ENCODE measurements around the gene RGL3. TPM values are rescaled to one million over a fixed set of nuclear protein-coding genes. Genes with fewer than 3 reads are reported as not detected.
A peak's percentile ranks its signal among the peaks of the same experiment; 100 is the strongest.
"Not testable (repeated sequence)": the region's sequence is repeated elsewhere in the genome, so short reads cannot be mapped to it uniquely, and the experiment has no call there.

RGL3 gene
- total RNA-seq, 1 donor from 2014 or later: 3.6 TPM

- no peaks in the 10 kb centered on the region for H3K79me2 ChIP-seq (ENCODE audit: insufficient read depth, low read length)
- peaks cover 9% of the 10 kb centered on the region for H4K20me1 ChIP-seq (ENCODE audit: insufficient read depth, low read length)
- Mint-ChIP-seq H3K27me3 (ENCODE audit: low read depth, unreplicated experiment) (peaks cover 7% of the 10 kb centered on the region), H3K27ac (ENCODE audit: unreplicated experiment) (peak overlapping the region; percentile 91), H3K36me3 (ENCODE audit: low read depth, unreplicated experiment) (no peaks in the 10 kb centered on the region), H3K4me3 (ENCODE audit: unreplicated experiment) (peak overlapping the region; percentile 90), H3K4me1 (ENCODE audit: low read depth, unreplicated experiment) (peaks cover 12% of the 10 kb centered on the region), H3K9me3 (ENCODE audit: unreplicated experiment) (no peaks in the 10 kb centered on the region)
- peak overlapping the region; percentile 96 for H3K4me2 ChIP-seq (ENCODE audit: low read length)
- TF ChIP-seq EZH2 (IDR thresholded peaks at IDR 0.05; ENCODE audit: insufficient read depth, low read length): no peak
- peak; percentile 26 for TF ChIP-seq CTCF (IDR thresholded peaks at IDR 0.05; ENCODE audit: insufficient read depth, low read depth, low read length)
- peak overlapping the region; percentile 94 for H2AFZ ChIP-seq (ENCODE audit: low read depth, low read length)
- H3K9ac ChIP-seq (ENCODE audit: low read length): peak overlapping the region; percentile 80
- no peaks in the 10 kb centered on the region for H3K36me3 ChIP-seq (ENCODE audit: insufficient read depth, low read length)
- H3K9me3 ChIP-seq (ENCODE audit: insufficient read depth, low read depth, low read length): no peaks in the 10 kb centered on the region
- peaks cover 13% of the 10 kb centered on the region for H3K27me3 ChIP-seq (ENCODE audit: insufficient read depth, low read length)
- DNase-seq (ENCODE audit: low read depth) (peak; percentile 86), FAIRE-seq (no peak)
- H3K4me3 ChIP-seq (ENCODE audit: insufficient read depth, low read depth, low read length): peak overlapping the region; percentile 69
- H3K4me1 ChIP-seq (ENCODE audit: insufficient read depth, low read length): peaks cover 40% of the 10 kb centered on the region
- H3K27ac ChIP-seq (ENCODE audit: low read depth, low read length): peak overlapping the region; percentile 74
Measured at GRCh38 chr19:11380653-11381537, 38.2 kb downstream of the RGL3 start.

- FAIRE-seq: no peak
- Histone ChIP-seq H3K4me1 (ENCODE audit: insufficient read depth, low read length) (peaks cover 48% of the 10 kb centered on the region), H2AFZ (ENCODE audit: low read depth, low read length) (peak overlapping the region; percentile 94), H3K79me2 (ENCODE audit: insufficient read depth, low read length) (no peaks in the 10 kb centered on the region), H3K4me3 (ENCODE audit: insufficient read depth, low read depth, low read length) (no peak overlapping the region), H4K20me1 (ENCODE audit: insufficient read depth, low read length) (peaks cover 9% of the 10 kb centered on the region), H3K4me2 (ENCODE audit: low read length) (peak overlapping the region; percentile 96), H3K9me3 (ENCODE audit: insufficient read depth, low read depth, low read length) (no peaks in the 10 kb centered on the region), H3K36me3 (ENCODE audit: insufficient read depth, low read length) (no peaks in the 10 kb centered on the region), H3K27ac (ENCODE audit: low read depth, low read length) (no peak overlapping the region), H3K27me3 (ENCODE audit: insufficient read depth, low read length) (peaks cover 13% of the 10 kb centered on the region), H3K9ac (ENCODE audit: low read length) (no peak overlapping the region)
- Mint-ChIP-seq H3K27ac (ENCODE audit: unreplicated experiment) (no peak overlapping the region), H3K4me1 (ENCODE audit: low read depth, unreplicated experiment) (peaks cover 13% of the 10 kb centered on the region), H3K36me3 (ENCODE audit: low read depth, unreplicated experiment) (no peaks in the 10 kb centered on the region), H3K4me3 (ENCODE audit: unreplicated experiment) (peak overlapping the region; percentile 90), H3K9me3 (ENCODE audit: unreplicated experiment) (no peaks in the 10 kb centered on the region), H3K27me3 (ENCODE audit: low read depth, unreplicated experiment) (peaks cover 7% of the 10 kb centered on the region)
- no peak for DNase-seq (ENCODE audit: low read depth)
- TF ChIP-seq CTCF (IDR thresholded peaks at IDR 0.05; ENCODE audit: insufficient read depth, low read depth, low read length) (no peak), EZH2 (IDR thresholded peaks at IDR 0.05; ENCODE audit: insufficient read depth, low read length) (no peak)
Measured at GRCh38 chr19:11379857-11380350, 39.2 kb downstream of the RGL3 start.

GRCh38 chr19:11379269-11379845, 39.8 kb downstream of the RGL3 start:
- H3K9ac ChIP-seq (ENCODE audit: low read length); H3K4me3 ChIP-seq (ENCODE audit: insufficient read depth, low read depth, low read length); H3K36me3 Mint-ChIP-seq (ENCODE audit: low read depth, unreplicated experiment); H3K27me3 Mint-ChIP-seq (ENCODE audit: low read depth, unreplicated experiment); H3K36me3 ChIP-seq (ENCODE audit: insufficient read depth, low read length); FAIRE-seq; H4K20me1 ChIP-seq (ENCODE audit: insufficient read depth, low read length); H2AFZ ChIP-seq (ENCODE audit: low read depth, low read length); H3K27ac Mint-ChIP-seq (ENCODE audit: unreplicated experiment); H3K4me3 Mint-ChIP-seq (ENCODE audit: unreplicated experiment); DNase-seq (ENCODE audit: low read depth); H3K79me2 ChIP-seq (ENCODE audit: insufficient read depth, low read length); H3K9me3 ChIP-seq (ENCODE audit: insufficient read depth, low read depth, low read length); H3K4me2 ChIP-seq (ENCODE audit: low read length); H3K9me3 Mint-ChIP-seq (ENCODE audit: unreplicated experiment): not testable (repeated sequence)
- Histone ChIP-seq H3K27ac (ENCODE audit: low read depth, low read length) (peak overlapping the region; percentile 51), H3K4me1 (ENCODE audit: insufficient read depth, low read length) (peaks cover 48% of the 10 kb centered on the region), H3K27me3 (ENCODE audit: insufficient read depth, low read length) (peaks cover 13% of the 10 kb centered on the region)
- H3K4me1 Mint-ChIP-seq (ENCODE audit: low read depth, unreplicated experiment): peaks cover 13% of the 10 kb centered on the region

Data from astrocyte (in vitro differentiated cells and primary cell).